ENCODE measurements around the gene GBA2. TPM values are rescaled to one million over a fixed set of nuclear protein-coding genes. Genes with fewer than 3 reads are reported as not detected.

The GBA2 gene
- total and polyA plus RNA-seq, 2 donors (not counting 3 experiments of a cell fraction or from before 2014, with no cell fraction given), result 110 to 158 TPM

- no peaks in the 10 kb centered on the region for H3K27me3 ChIP-seq (ENCODE audit: control insufficient read depth in 2 of 2, insufficient read depth in 2 of 2, low read length in 2 of 2)
- no peaks in the 10 kb centered on the region for H3K9me1 ChIP-seq (replicated peaks; ENCODE audit: control insufficient read depth, extremely low read depth, insufficient read depth, low read length)
- H4K20me1 ChIP-seq (replicated peaks; ENCODE audit: control insufficient read depth, extremely low read depth, insufficient read depth, low read length), result no peaks in the 10 kb centered on the region
- no peak overlapping the region for H2AFZ ChIP-seq (ENCODE audit: low read depth, low read length)
- no peak for DNase-seq (ENCODE audit: low read depth, low spot score)
- H3K4me1 ChIP-seq (ENCODE audit: control insufficient read depth, extremely low read depth, insufficient read depth, low read length), result peaks cover 21% of the 10 kb centered on the region
- intact Hi-C loops (cut with micrococcal nuclease), result no loop called here
- no peak overlapping the region for H3K9ac ChIP-seq (replicated peaks; ENCODE audit: extremely low read depth, insufficient read depth, low read length)
- CTCF ChIA-PET, result interaction anchor here (0.9 to 1.6 kb wide), 7 partner anchors 9 to 140 kb away, joined by 3 to 5 read pairs (median 3); partner anchors contain the start of genes CREB3, HINT2 and MSMP
- FAIRE-seq, result no peak
- H3K36me3 ChIP-seq (ENCODE audit: control insufficient read depth in 2 of 2, extremely low read depth in 1 of 2, insufficient read depth in 2 of 2, low read length in 2 of 2), result peaks cover 47 to 67% of the 10 kb centered on the region in 2 experiments
- H3K79me2 ChIP-seq (ENCODE audit: control insufficient read depth, insufficient read depth, low read length), result peaks cover 70% of the 10 kb centered on the region
- H3K27ac ChIP-seq (ENCODE audit: insufficient read depth, low read depth, low read length), result no peak overlapping the region
- no peak for TF ChIP-seq MYC (IDR thresholded peaks at IDR 0.05; ENCODE audit: low read depth, low read length)
- no peak for TF ChIP-seq JUN (IDR thresholded peaks at IDR 0.05; ENCODE audit: borderline replicate concordance, insufficient read depth, insufficient read length, low read depth)
- no peak for TF ChIP-seq GATA2 (IDR thresholded peaks at IDR 0.05; ENCODE audit: insufficient read depth, insufficient read length, low read depth, low read length)
- TF ChIP-seq POLR2AphosphoS5 (IDR thresholded peaks at IDR 0.05; ENCODE audit: insufficient read depth, low read depth, low read length), result no peak
- no peak for TF ChIP-seq FOS (IDR thresholded peaks at IDR 0.05; ENCODE audit: borderline replicate concordance, insufficient read depth, low read length)
- TF ChIP-seq POLR2A (IDR thresholded peaks at IDR 0.05; ENCODE audit: low read depth, low read length), result no peak
- no peak for TF ChIP-seq CTCF (IDR thresholded peaks at IDR 0.05; ENCODE audit: extremely low read depth in 1 of 2, insufficient read depth in 1 of 2, low read depth in 1 of 2, low read length in 2 of 2)
- TF ChIP-seq EZH2 (IDR thresholded peaks at IDR 0.05; ENCODE audit: borderline replicate concordance, low read depth, low read length, severe bottlenecking), result no peak
- TF ChIP-seq, protein P1, sequence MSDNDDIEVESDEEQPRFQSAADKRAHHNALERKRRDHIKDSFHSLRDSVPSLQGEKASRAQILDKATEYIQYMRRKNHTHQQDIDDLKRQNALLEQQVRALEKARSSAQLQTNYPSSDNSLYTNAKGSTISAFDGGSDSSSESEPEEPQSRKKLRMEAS (IDR thresholded peaks at IDR 0.05; ENCODE audit: insufficient read depth, insufficient read length), result no peak
- POLR2A ChIA-PET, result interaction anchor here (0.6 to 1.1 kb wide), 2 partner anchors 10 to 62 kb away, joined by 3 to 4 read pairs; no protein-coding TSS in a partner anchor
- dilution Hi-C loops (cut with MboI; ENCODE audit: extremely low pct_ligation_motif_present, low sequenced_read_pairs), result no loop called here
- no peaks in the 10 kb centered on the region for H3K9me3 ChIP-seq (replicated peaks; ENCODE audit: control insufficient read depth, insufficient read depth, low read length)
- H3K4me2 ChIP-seq (ENCODE audit: insufficient read depth, low read length), result no peak overlapping the region
- no peak overlapping the region for H3K4me3 ChIP-seq (replicated peaks in 1 of 3; ENCODE audit: insufficient read depth in 1 of 3, low read depth in 1 of 3, low read length in 3 of 3)
- BruUV-seq (replicated peaks), result no TSS peak
These were observed 7.3 kb downstream of the GBA2 start for GRCh38 chr9:35741740-35742139.
